GM18498 (cell line): ENCODE data around the gene PLTP.
A peak's percentile ranks its signal among the peaks of the same experiment; 100 is the strongest.
"Not testable (repeated sequence)": the region's sequence is repeated elsewhere in the genome, so short reads cannot be mapped to it uniquely, and the experiment has no call there.

Source experiments
- ATAC-seq: cut with Tn5 transposase; IDR thresholded peaks from one replicate; pipeline ENCODE4 v1.9.1; 2021; ENCODE audit warnings: mild to moderate bottlenecking, moderate library complexity; ENCODE audit not compliant: unreplicated experiment

The PLTP gene

GRCh38 chr20:45911486-45912343 lies at the start of gene PLTP:
TSS of gene PLTP (minus strand) at chr20:45912155. CDS start at chr20:45911452, 703 bp downstream.
- ATAC-seq: no peak

GRCh38 chr20:45959956-45960630 lies 48.1 kb upstream of the PLTP start:
- ATAC-seq: no peak

GRCh38 chr20:45959126-45959525 lies 47.2 kb upstream of the PLTP start:
- no peak for ATAC-seq

- ATAC-seq: no peak
Observed at GRCh38 chr20:45958593-45958992, 46.6 kb upstream of the PLTP start.

GRCh38 chr20:45957021-45957941 lies 45.3 kb upstream of the PLTP start:
- no peak for ATAC-seq

GRCh38 chr20:45956326-45956725 lies 44.4 kb upstream of the PLTP start:
- ATAC-seq: not testable (repeated sequence)

- ATAC-seq: no peak
Observed at GRCh38 chr20:45953672-45954071, 41.7 kb upstream of the PLTP start.

- no peak for ATAC-seq
Observed at GRCh38 chr20:45952861-45953260, 40.9 kb upstream of the PLTP start.

- no peak for ATAC-seq
Observed at GRCh38 chr20:45951925-45952834, 40.2 kb upstream of the PLTP start.

GRCh38 chr20:45950330-45950646 lies 38.3 kb upstream of the PLTP start:
- no peak for ATAC-seq

GRCh38 chr20:45949542-45950329 lies 37.8 kb upstream of the PLTP start:
- no peak for ATAC-seq

- ATAC-seq: no peak
Observed at GRCh38 chr20:45948742-45949541, 37.0 kb upstream of the PLTP start.

- no peak for ATAC-seq
Observed at GRCh38 chr20:45948261-45948733, 36.3 kb upstream of the PLTP start.

GRCh38 chr20:45947110-45947866 lies 35.3 kb upstream of the PLTP start:
- no peak for ATAC-seq

GRCh38 chr20:45946149-45946970 lies 34.4 kb upstream of the PLTP start:
- peak; percentile 54 for ATAC-seq

GRCh38 chr20:45945678-45946148 lies 33.8 kb upstream of the PLTP start:
- no peak for ATAC-seq
